NCI-H226 (cell line): ENCODE measurements around the gene TLL1.

Experiments used
- DNase-seq: peaks from one replicate; pipeline ENCODE4 v3.0.0-alpha.2; 2015

The TLL1 gene

GRCh38 chr4:166066936-166067335 lies 193.9 kb downstream of the TLL1 start:
- no peak for DNase-seq

DNA sequence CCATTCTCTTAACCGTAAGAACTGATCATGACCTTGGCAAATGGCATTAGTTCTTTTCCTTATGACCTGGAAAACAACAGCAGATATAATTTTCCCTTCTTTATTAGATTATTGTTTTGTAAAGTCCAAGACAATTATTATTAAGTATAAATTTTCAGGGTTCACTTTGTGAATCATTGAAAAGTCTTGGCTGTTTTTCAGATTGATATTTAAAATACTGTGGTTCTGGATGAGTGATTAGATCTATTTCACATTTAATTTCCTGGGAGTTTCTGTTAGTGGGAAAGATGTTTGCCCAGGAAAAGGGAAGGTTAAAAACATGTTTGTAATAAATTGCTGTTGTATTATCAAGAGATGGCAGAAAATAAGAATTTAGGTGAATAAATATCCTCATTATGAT lies 194.9 kb downstream of the TLL1 start:
- DNase-seq = no peak

DNA sequence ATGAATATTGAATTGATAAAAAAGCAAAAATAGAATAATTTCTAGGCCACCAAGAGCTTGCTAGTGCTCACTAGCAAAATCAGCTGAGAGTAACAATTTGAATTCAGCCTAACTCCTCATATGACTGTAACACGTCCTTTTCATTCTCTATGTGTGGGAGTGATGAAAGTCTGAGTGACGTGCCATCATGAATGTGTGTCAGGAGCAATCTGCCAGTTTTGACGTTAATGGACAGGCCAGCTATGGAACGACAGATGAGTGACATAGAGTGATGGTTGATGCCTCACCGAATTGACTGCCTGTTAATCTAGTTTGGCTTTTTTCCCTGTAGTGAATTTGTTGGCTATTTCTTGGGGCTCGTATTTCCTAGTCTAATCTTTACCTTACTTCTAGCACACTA lies 200.7 kb downstream of the TLL1 start:
- DNase-seq = no peak

GRCh38 chr4:166075599-166075998 lies 202.6 kb downstream of the TLL1 start:
- DNase-seq = no peak

DNA sequence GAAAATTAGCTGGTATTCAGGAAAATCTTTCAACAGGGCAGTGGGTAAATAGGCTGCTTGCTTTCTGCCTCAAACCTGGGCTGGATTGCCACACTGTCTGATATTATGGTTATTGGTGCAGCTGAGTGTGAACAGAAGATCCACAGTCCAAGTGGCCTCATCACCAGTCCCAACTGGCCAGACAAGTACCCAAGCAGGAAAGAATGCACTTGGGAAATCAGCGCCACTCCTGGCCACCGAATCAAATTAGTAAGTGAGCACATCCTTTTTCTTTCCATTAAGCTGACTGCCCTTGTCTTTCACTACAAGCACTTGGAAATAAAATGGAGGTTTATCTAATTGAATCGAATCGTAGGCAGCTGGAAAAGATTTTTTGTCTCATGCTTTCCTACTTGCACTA lies 204.7 kb downstream of the TLL1 start:
- DNase-seq = no peak

DNA sequence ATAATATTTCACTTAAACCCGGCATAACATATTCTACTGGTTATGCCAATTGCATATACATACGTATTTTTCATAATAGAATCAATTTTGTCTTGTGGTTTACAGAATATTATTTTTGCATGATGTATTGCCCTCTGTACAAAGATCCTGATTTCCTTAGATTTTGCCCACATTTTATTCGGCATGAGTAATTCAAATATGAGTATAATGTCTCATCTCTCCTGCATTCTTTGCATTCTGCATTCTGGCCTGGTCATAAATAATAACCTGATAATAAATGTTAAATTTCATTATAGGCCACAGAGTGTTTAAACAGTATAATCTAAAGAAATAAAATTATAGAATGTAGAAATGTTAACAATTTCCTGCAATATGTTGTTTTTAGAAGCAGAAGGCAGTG lies 205.3 kb downstream of the TLL1 start:
- DNase-seq = peak; percentile 5

DNA sequence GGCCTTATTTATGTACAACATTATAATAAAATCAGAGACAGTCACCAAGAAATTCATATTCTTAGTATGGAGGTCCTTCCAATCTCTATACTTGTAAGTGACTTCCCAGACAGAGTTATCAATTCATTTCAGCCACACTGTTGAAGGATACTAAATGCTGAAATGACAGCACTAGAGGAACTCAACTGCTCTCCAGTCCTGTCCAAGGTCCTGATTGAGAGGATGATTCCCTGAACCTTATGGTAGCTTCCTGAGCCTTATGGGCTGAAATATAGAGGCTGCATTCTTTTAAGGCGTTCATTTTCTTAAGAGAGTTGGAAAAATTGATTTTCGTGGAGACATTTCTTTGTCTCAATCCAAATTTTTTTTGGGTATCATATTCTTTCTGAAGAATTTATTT lies 205.9 kb downstream of the TLL1 start:
- DNase-seq = peak; percentile 15

DNA sequence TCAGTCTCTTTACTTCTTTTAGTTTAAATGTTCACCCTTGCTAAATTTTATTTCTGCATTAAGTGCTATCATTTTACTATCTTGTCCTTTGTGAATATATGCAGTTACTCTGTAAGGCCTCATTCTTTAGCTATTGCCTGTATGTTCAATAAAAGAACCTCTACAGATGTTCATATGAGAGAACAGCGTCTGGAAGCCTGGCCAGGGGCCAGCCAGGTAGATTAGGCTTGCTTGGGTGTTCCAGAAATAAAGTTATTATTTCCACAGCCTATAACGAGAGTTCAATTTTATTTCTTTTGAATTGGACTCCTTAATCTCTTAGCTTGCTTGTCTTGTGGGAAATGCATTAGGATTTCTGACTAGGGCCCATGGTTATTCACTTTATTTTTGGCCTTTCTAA lies 214.5 kb downstream of the TLL1 start:
- DNase-seq = no peak

- DNase-seq = no peak
Measured at GRCh38 chr4:166088576-166088975, 215.5 kb downstream of the TLL1 start.

DNA sequence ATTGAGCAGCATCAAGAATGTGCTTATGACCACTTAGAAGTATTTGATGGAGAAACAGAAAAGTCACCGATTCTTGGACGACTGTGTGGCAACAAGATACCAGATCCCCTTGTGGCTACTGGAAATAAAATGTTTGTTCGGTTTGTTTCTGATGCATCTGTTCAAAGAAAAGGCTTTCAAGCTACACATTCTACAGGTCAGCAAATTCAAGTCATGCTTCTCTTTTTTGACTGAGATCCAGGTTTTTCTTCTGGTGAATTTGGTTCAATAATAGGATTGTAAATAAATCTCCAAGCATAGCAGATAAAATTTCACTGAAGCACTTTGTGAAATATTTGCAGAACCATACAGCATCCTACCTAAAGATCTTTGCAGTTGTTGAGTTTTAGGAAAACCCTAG lies 218.1 kb downstream of the TLL1 start:
- no peak for DNase-seq

DNA sequence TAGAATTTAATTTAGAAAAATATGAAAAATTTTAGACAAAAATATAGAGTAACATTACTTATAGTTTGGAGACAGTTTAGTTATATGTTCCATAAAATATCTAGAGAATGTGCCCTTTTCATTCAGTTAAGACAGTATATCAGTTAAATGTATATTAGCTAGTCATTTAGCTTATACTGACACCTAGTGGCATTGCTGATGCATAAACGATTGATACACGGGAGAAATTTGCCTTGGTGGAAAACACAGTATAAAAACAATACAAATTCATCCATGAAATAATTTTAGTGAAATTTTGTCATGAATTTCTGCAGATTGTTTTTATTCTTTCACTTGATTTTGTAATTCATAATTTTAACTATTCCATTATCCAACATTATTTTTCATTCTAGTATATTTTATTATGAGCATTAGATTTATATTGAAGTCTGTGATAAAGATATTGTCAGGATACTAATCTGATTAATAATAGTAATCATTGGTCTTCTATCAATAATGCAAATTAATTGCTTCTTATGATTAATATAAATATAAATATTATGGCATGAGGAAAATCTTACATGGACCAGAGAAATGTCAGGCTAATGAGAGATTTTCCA lies 219.0 kb downstream of the TLL1 start:
- peak; percentile 14 for DNase-seq

DNA sequence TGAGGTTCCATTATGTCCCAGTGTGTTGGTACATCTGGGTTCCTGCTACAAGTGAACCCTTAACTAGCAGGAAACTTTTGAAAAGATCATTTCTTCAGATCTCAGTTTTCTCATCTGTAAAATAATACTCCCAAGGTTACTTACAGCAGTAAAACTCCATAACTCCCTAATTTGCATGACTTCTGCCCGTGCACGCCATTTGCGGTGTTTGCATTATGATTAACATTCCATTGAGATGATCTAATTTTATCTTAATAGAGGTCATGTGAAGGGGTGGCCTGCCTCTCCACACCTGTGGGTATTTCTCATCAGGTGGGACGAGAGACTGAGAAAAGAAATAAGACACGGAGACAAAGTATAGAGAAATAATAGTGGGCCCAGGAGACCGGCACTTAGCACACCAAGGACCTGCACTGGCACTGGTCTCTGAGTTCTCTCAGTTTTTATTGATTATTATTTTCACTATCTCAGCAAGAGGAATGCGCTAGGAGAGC lies 219.8 kb downstream of the TLL1 start:
- no peak for DNase-seq

DNA sequence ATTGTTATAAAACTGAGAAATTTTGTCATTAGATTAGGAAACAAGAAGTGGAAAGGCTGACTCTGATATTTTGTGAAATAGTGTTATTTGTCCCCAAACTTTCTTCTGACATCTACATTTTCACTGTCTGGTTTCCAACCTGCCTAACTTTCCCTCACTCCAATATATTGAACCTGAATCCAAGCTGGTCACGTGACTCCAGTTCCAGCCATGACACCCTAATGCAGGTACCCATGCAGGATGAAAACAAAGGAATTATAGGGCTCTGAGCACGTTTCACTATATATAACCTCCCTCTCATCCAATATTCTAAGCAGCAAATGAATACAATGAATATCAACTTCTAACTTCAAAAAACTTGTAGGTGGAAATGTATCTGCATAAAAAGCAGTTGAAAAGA lies 231.6 kb downstream of the TLL1 start:
- no peak for DNase-seq

GRCh38 chr4:166121897-166122296 lies 248.9 kb downstream of the TLL1 start:
- no peak for DNase-seq

GRCh38 chr4:166123546-166123945 lies 250.5 kb downstream of the TLL1 start:
- no peak for DNase-seq

GRCh38 chr4:166128403-166128802 lies 255.4 kb downstream of the TLL1 start:
- peak; percentile 63 for DNase-seq

- DNase-seq = no peak
Measured at GRCh38 chr4:166134285-166134684, 261.2 kb downstream of the TLL1 start.

GRCh38 chr4:166140951-166141350 lies 267.9 kb downstream of the TLL1 start:
- DNase-seq = no peak

DNA sequence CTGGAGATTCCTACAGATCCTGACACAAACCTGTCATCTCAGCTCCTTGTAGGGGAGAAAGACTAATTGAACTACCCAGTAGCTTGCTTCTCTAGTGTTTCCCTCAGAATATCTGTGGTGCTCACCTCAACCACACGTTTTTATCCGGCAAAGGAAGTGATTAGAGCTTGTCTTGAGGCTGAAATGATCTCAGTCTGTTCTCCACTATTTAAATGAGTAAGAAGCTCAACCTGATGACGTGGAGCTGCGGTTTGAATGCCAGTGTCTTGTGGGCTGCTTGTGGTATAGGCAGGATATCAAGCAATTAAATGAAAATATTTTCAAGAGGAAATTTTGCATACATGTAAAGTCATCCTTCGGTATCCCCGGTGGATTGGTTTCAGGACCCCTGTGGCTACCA lies 270.2 kb downstream of the TLL1 start:
- DNase-seq = peak; percentile 50

GRCh38 chr4:166144607-166145006 lies 271.6 kb downstream of the TLL1 start:
- peak; percentile 89 for DNase-seq

GRCh38 chr4:166146806-166147540 lies 273.9 kb downstream of the TLL1 start:
- DNase-seq = peak; percentile 94
